T-helper 2 cell (primary cell): ENCODE data around the gene CTBS.
A peak's percentile ranks its signal among the peaks of the same experiment; 100 is the strongest.
"Not testable (repeated sequence)": the region's sequence is repeated elsewhere in the genome, so short reads cannot be mapped to it uniquely, and the experiment has no call there.

Experiments used
- DNase-seq, 5 experiments: peaks; one replicate each; pipeline versions ENCODE4 v3.0.0 to v3.0.0-alpha.2; 2012 to 2022

The CTBS gene

GRCh38 chr1:84584126-84584525 lies 9.9 kb upstream of the CTBS start:
- no peak for DNase-seq

GRCh38 chr1:84583648-84584047 lies 9.4 kb upstream of the CTBS start:
- DNase-seq, result no peak

GRCh38 chr1:84582802-84583587 lies 8.8 kb upstream of the CTBS start:
- DNase-seq, result no peak

- no peak for DNase-seq
These were observed 7.4 kb upstream of the CTBS start for GRCh38 chr1:84581648-84582047.

- no peak for DNase-seq
These were observed 696 bp upstream of the CTBS start for GRCh38 chr1:84574936-84575335.

GRCh38 chr1:84573481-84573966 lies 716 bp downstream of the CTBS start:
- peak in 2 of 5 experiments; percentile 0 to 46 for DNase-seq

GRCh38 chr1:84571150-84571535 lies 3.1 kb downstream of the CTBS start:
- DNase-seq, result no peak

GRCh38 chr1:84570436-84571149 lies 3.6 kb downstream of the CTBS start:
- DNase-seq, result no peak

GRCh38 chr1:84569216-84569615 lies 5.0 kb downstream of the CTBS start:
- DNase-seq, result no peak

- no peak for DNase-seq
These were observed 23.4 kb downstream of the CTBS start for GRCh38 chr1:84550826-84551225.

GRCh38 chr1:84541679-84542078 lies 32.6 kb downstream of the CTBS start:
- DNase-seq, result no peak

- DNase-seq, result no peak
These were observed 33.5 kb downstream of the CTBS start for GRCh38 chr1:84540759-84541158.

GRCh38 chr1:84539972-84540371 lies 34.3 kb downstream of the CTBS start:
- DNase-seq, result no peak

GRCh38 chr1:84538599-84538998 lies 35.6 kb downstream of the CTBS start:
- no peak for DNase-seq

- DNase-seq, result no peak
These were observed 48.5 kb downstream of the CTBS start for GRCh38 chr1:84525779-84526178.

- DNase-seq, result no peak
These were observed 49.6 kb downstream of the CTBS start for GRCh38 chr1:84524590-84524989.

- no peak for DNase-seq
These were observed 63.6 kb downstream of the CTBS start for GRCh38 chr1:84510668-84511067.

GRCh38 chr1:84510165-84510564 lies 64.1 kb downstream of the CTBS start:
- no peak for DNase-seq

- DNase-seq, result no peak
These were observed 65.2 kb downstream of the CTBS start for GRCh38 chr1:84509029-84509428.

- no peak for DNase-seq
These were observed 65.7 kb downstream of the CTBS start for GRCh38 chr1:84508510-84508909.

- DNase-seq, result not testable (repeated sequence)
These were observed 66.4 kb downstream of the CTBS start for GRCh38 chr1:84507887-84508286.

GRCh38 chr1:84506729-84507453 lies 67.3 kb downstream of the CTBS start:
- no peak for DNase-seq

- DNase-seq, result peak; percentile 96 to 98 (median 97)
These were observed 68.1 kb downstream of the CTBS start, which contains the start of the genes GNG5 and SPATA1 for GRCh38 chr1:84506002-84506728. Gene GNG5, minus strand, starts transcription at chr1:84506581. Its CDS starts 490 bp downstream, at chr1:84506091. Gene SPATA1, plus strand, starts transcription at chr1:84506386. Its CDS starts 9,974 bp downstream, at chr1:84516360.
